GM19328 (cell line): ENCODE results near the gene RAB18.
"Not testable (repeated sequence)": the region's sequence is repeated elsewhere in the genome, so short reads cannot be mapped to it uniquely, and the experiment has no call there.

ENCODE experiments used
- ATAC-seq: cut with Tn5 transposase; IDR thresholded peaks from one replicate; pipeline ENCODE4 v1.9.1; 2021; ENCODE audit warnings: mild to moderate bottlenecking, moderate library complexity; ENCODE audit not compliant: unreplicated experiment

The RAB18 gene

GRCh38 chr10:27503498-27504006, 552 bp upstream of the RAB18 start:
- ATAC-seq, result no peak

- ATAC-seq, result no peak
Observed at GRCh38 chr10:27504808-27505460, 830 bp downstream of the RAB18 start.

- ATAC-seq, result not testable (repeated sequence)
Observed at GRCh38 chr10:27505537-27505936, 1.4 kb downstream of the RAB18 start.

- no peak for ATAC-seq
Observed at GRCh38 chr10:27506280-27506679, 2.2 kb downstream of the RAB18 start.

- no peak for ATAC-seq
Observed at GRCh38 chr10:27512548-27512947, 8.4 kb downstream of the RAB18 start.

GRCh38 chr10:27513451-27514191, 9.5 kb downstream of the RAB18 start:
- ATAC-seq, result no peak

- no peak for ATAC-seq
Observed at GRCh38 chr10:27514243-27514642, 10.1 kb downstream of the RAB18 start.

GRCh38 chr10:27518261-27518660, 14.2 kb downstream of the RAB18 start:
- ATAC-seq, result no peak

- no peak for ATAC-seq
Observed at GRCh38 chr10:27525819-27526218, 21.7 kb downstream of the RAB18 start.

GRCh38 chr10:27526242-27526641, 22.1 kb downstream of the RAB18 start:
- no peak for ATAC-seq

GRCh38 chr10:27527666-27528295, 23.7 kb downstream of the RAB18 start:
- no peak for ATAC-seq

GRCh38 chr10:27529010-27529783, 25.1 kb downstream of the RAB18 start:
- ATAC-seq, result no peak

GRCh38 chr10:27530477-27530876, 26.4 kb downstream of the RAB18 start:
- no peak for ATAC-seq

GRCh38 chr10:27531336-27531847, 27.3 kb downstream of the RAB18 start:
- ATAC-seq, result no peak

GRCh38 chr10:27534161-27534700, 30.1 kb downstream of the RAB18 start:
- no peak for ATAC-seq

- ATAC-seq, result no peak
Observed at GRCh38 chr10:27535317-27535716, 31.2 kb downstream of the RAB18 start.

GRCh38 chr10:27536437-27536836, 32.3 kb downstream of the RAB18 start:
- no peak for ATAC-seq

GRCh38 chr10:27537166-27537565, 33.1 kb downstream of the RAB18 start:
- no peak for ATAC-seq

- no peak for ATAC-seq
Observed at GRCh38 chr10:27537787-27538186, 33.7 kb downstream of the RAB18 start.

- ATAC-seq, result no peak
Observed at GRCh38 chr10:27540672-27541071, 36.6 kb downstream of the RAB18 start.
